ENCODE data around the gene RAB12. TPM values are rescaled to one million over a fixed set of nuclear protein-coding genes. Genes with fewer than 3 reads are reported as not detected.

RAB12 gene
- total RNA-seq, 1 experiment from 2014 or later, result 79.4 TPM

- no peak overlapping the region for H3K4me2 ChIP-seq
- POLR2A ChIA-PET (ENCODE audit: unreplicated experiment), result no interaction called here
- no peak overlapping the region for H2AFZ ChIP-seq
- no peaks in the 10 kb centered on the region for H3K9me3 ChIP-seq (ENCODE audit: insufficient read depth, low read depth)
- peaks cover 31% of the 10 kb centered on the region for H3K36me3 ChIP-seq (ENCODE audit: low read depth)
- H3F3A ChIP-seq (ENCODE audit: insufficient read depth, low read depth), result peaks cover 4% of the 10 kb centered on the region; the same call in 1 of the 2 replicates
- TF ChIP-seq CTCF (conservative IDR thresholded peaks at IDR 0.05) (no peak), EZH2 (IDR thresholded peaks at IDR 0.05; ENCODE audit: low read depth) (no peak)
- no peak for DNase-seq
- H4K20me1 ChIP-seq (ENCODE audit: insufficient read depth), result peaks cover 21% of the 10 kb centered on the region
- intact Hi-C loops (cut with micrococcal nuclease; ENCODE audit: unreplicated experiment), result no loop called here
- H3K9me2 ChIP-seq (ENCODE audit: insufficient read depth), result no peaks in the 10 kb centered on the region
- H3K27me3 ChIP-seq (ENCODE audit: insufficient read depth, low read depth), result no peaks in the 10 kb centered on the region
- no peaks in the 10 kb centered on the region for H3K4me1 ChIP-seq (replicated peaks; ENCODE audit: insufficient read depth)
- H3K4me3 ChIP-seq, result no peak overlapping the region
- CTCF ChIA-PET, result no interaction called here
- no peak overlapping the region for H3K27ac ChIP-seq
- H3K79me2 ChIP-seq (ENCODE audit: low read depth), result peaks cover 19% of the 10 kb centered on the region; the same call in 1 of the 2 replicates
- BruUV-seq (replicated peaks), result no TSS peak
Measured at GRCh38 chr18:8634508-8634907, 25.3 kb downstream of the RAB12 start.

- ChIA-PET CTCF (no interaction called here), POLR2A (ENCODE audit: unreplicated experiment) (no interaction called here)
- BruUV-seq (replicated peaks), result no TSS peak
- 0 out of 2 replicates have a peak, but pooled peaks cover 16% of the 10 kb centered on the region for H3K79me2 ChIP-seq (ENCODE audit: low read depth)
- DNase-seq, result no peak
- H3K36me3 ChIP-seq (ENCODE audit: low read depth), result peaks cover 33% of the 10 kb centered on the region
- TF ChIP-seq EZH2 (IDR thresholded peaks at IDR 0.05; ENCODE audit: low read depth) (no peak), CTCF (conservative IDR thresholded peaks at IDR 0.05) (no peak)
- H3K27ac ChIP-seq, result no peak overlapping the region
- peaks cover 4% of the 10 kb centered on the region; the same call in 1 of the 2 replicates for H3F3A ChIP-seq (ENCODE audit: insufficient read depth, low read depth)
- intact Hi-C loops (cut with micrococcal nuclease; ENCODE audit: unreplicated experiment), result no loop called here
- no peak overlapping the region for H3K4me2 ChIP-seq
- H2AFZ ChIP-seq, result no peak overlapping the region
- H4K20me1 ChIP-seq (ENCODE audit: insufficient read depth), result peaks cover 16% of the 10 kb centered on the region
- H3K4me1 ChIP-seq (replicated peaks; ENCODE audit: insufficient read depth), result no peaks in the 10 kb centered on the region
- no peaks in the 10 kb centered on the region for H3K9me2 ChIP-seq (ENCODE audit: insufficient read depth)
- no peaks in the 10 kb centered on the region for H3K9me3 ChIP-seq (ENCODE audit: insufficient read depth, low read depth)
- H3K27me3 ChIP-seq (ENCODE audit: insufficient read depth, low read depth), result no peaks in the 10 kb centered on the region
- no peak overlapping the region for H3K4me3 ChIP-seq
Measured at GRCh38 chr18:8635087-8635486, 25.9 kb downstream of the RAB12 start.

- peaks cover 3% of the 10 kb centered on the region; the same call in 1 of the 2 replicates for H4K20me1 ChIP-seq (ENCODE audit: insufficient read depth)
- no peak overlapping the region for H2AFZ ChIP-seq
- H3K27ac ChIP-seq, result no peak overlapping the region
- ChIA-PET POLR2A (ENCODE audit: unreplicated experiment) (no interaction called here), CTCF (no interaction called here)
- TF ChIP-seq CTCF (conservative IDR thresholded peaks at IDR 0.05) (no peak), EZH2 (IDR thresholded peaks at IDR 0.05; ENCODE audit: low read depth) (no peak)
- H3K79me2 ChIP-seq (ENCODE audit: low read depth), result no peaks in the 10 kb centered on the region
- H3K27me3 ChIP-seq (ENCODE audit: insufficient read depth, low read depth), result no peaks in the 10 kb centered on the region
- H3F3A ChIP-seq (ENCODE audit: insufficient read depth, low read depth), result peaks cover 12% of the 10 kb centered on the region; the same call in 1 of the 2 replicates
- H3K4me3 ChIP-seq, result no peak overlapping the region
- no peak for DNase-seq
- no TSS peak for BruUV-seq (replicated peaks)
- peaks cover 21% of the 10 kb centered on the region for H3K36me3 ChIP-seq (ENCODE audit: low read depth)
- intact Hi-C loops (cut with micrococcal nuclease; ENCODE audit: unreplicated experiment), result no loop called here
- H3K4me1 ChIP-seq (replicated peaks; ENCODE audit: insufficient read depth), result no peaks in the 10 kb centered on the region
- H3K4me2 ChIP-seq, result no peak overlapping the region
- no peaks in the 10 kb centered on the region for H3K9me3 ChIP-seq (ENCODE audit: insufficient read depth, low read depth)
- no peaks in the 10 kb centered on the region for H3K9me2 ChIP-seq (ENCODE audit: insufficient read depth)
Measured at GRCh38 chr18:8639762-8640161, 30.5 kb downstream of the RAB12 start.
